GM12864 (cell line): Measurements from ENCODE around the gene SYT8.

Source experiments
- DNase-seq: peaks from one replicate; pipeline ENCODE4 v3.0.0-alpha.2; 2011; ENCODE audit warnings: low read depth
- H3K4me3 ChIP-seq: 2 replicates; pipeline ENCODE4 v1.5.1; 2011; ENCODE audit warnings: mild to moderate bottlenecking, low read depth, low read length, control low read depth
- TF ChIP-seq, protein P1 (sequence below): IDR thresholded peaks from 2 replicates; pipeline ENCODE4 v1.5.1; 2011; ENCODE audit warnings: low read depth, mild to moderate bottlenecking, moderate library complexity, low read length, control low read depth, inconsistent platforms; ENCODE audit errors: missing control alignments

Gene SYT8, protein sequence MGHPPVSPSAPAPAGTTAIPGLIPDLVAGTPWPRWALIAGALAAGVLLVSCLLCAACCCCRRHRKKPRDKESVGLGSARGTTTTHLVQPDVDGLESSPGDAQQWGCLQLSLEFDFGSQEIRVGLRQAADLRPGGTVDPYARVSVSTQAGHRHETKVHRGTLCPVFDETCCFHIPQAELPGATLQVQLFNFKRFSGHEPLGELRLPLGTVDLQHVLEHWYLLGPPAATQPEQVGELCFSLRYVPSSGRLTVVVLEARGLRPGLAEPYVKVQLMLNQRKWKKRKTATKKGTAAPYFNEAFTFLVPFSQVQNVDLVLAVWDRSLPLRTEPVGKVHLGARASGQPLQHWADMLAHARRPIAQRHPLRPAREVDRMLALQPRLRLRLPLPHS

DNA sequence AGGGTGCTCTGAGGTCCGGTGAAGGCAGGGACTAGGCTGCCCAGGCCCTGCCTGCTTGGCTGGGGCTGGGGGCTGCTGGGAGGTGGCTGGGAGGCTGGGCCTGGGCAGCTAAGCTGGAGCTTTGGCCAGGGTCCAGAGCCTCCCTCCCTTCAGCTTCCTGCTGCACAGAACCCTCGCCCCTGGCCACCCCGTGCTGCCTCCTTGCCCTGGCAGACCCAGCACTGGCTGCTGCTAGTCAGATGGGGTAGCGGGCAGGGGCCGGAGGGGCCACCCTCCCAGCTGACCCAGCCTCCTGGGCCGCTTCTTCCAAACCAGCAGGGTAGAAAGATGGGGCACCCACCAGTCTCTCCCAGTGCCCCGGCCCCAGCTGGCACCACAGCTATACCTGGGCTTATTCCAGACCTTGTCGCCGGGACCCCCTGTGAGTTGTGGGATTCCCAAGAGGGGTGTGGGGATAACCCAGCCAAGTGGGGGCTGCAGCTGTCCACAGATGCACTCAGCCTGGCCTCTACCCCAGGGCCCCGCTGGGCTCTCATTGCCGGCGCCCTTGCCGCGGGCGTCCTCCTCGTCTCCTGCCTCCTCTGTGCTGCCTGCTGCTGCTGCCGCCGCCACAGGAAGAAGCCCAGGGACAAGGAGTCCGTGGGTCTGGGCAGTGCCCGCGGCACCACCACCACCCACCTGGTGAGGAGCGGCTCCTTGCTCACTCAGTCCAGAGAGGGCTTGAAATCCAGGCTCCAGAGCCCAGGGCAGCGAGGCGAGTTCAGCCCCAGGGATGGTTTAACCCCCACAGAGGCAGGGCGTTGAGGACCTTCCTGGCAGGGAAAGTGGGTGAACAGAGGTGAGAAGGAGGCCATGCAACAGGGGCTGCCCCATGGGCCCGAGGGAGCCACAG is at the start of gene SYT8:
TSS of gene SYT8 (plus strand) at position 212 of the 892 bp plus-strand sequence. CDS start at position 328, 116 bp downstream.
- TF ChIP-seq, protein P1, sequence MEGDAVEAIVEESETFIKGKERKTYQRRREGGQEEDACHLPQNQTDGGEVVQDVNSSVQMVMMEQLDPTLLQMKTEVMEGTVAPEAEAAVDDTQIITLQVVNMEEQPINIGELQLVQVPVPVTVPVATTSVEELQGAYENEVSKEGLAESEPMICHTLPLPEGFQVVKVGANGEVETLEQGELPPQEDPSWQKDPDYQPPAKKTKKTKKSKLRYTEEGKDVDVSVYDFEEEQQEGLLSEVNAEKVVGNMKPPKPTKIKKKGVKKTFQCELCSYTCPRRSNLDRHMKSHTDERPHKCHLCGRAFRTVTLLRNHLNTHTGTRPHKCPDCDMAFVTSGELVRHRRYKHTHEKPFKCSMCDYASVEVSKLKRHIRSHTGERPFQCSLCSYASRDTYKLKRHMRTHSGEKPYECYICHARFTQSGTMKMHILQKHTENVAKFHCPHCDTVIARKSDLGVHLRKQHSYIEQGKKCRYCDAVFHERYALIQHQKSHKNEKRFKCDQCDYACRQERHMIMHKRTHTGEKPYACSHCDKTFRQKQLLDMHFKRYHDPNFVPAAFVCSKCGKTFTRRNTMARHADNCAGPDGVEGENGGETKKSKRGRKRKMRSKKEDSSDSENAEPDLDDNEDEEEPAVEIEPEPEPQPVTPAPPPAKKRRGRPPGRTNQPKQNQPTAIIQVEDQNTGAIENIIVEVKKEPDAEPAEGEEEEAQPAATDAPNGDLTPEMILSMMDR = no peak
- DNase-seq = no peak
- no peak within 1 kb of the TSS for H3K4me3 ChIP-seq

DNA sequence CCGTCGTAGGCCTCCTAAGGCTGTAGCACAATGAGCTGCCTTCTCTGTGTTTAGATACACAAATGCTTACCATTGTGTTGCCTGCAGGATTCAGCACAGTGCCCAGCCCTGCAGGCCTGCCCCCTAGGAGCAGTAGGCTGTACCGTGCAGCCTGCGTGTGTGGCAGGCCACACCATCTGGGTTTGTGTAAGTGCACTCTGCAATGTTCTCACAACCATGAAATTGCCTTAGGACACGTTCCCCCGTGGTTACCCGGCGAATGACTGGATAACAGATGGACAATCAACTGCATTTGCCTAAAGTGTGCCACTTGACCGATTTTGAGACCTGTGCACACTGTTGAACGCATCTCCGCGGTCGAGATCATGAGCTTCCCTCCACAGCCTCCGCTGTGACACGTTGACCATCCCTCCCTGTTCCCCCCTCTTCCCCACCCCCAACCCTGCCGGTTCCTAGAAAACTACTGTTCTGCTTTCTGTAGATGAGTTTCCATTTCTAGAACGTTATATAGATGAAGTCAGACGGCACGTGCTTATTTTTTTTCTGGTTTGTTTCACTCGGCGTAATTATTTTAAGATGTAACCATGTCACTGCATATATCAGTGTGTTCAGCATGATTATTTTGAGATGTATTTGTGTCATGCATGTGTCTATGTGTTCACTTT is 48.9 kb upstream of the SYT8 start:
- DNase-seq = no peak
- TF ChIP-seq, protein P1 = no peak
- no peak overlapping the region for H3K4me3 ChIP-seq

DNA sequence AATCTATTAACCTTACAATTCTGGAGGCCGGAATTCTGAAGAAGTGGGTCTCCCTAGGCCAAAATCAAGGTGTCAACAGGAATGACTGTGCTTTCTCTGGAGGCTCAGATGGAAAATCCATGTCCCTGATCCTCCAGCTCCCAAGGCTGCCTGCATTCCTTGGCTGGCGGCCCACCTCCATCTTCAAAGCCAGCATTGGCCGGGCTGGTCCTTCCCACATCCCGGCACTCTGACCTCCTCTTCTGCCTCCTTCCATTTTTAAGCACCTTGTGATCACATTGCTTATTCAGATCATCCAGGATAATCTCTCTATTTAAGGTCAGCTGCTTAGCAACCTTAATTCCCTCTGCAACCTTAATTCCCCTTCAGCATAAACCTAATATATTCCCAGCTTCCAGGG is 48.3 kb upstream of the SYT8 start:
- H3K4me3 ChIP-seq = no peak overlapping the region
- DNase-seq = no peak
- TF ChIP-seq, protein P1 = no peak

DNA sequence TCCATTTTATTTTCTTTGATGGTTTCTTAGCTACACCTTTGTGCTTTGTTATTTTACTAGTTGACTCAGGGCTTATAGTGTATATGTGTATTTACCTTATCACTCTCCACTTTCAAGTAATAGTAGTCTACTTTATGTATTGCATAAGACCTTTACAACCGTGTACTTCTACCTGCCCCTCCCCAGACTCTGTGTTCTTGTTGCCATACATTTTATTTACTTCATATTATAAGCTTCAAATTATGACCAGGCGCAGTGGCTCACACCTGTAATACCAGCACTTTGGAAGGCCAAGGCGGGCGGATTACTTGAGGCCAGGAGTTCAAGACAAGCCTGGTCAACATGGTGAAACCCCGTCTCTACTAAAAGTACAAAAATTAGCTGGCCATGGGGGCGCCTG is 42.9 kb upstream of the SYT8 start:
- DNase-seq = no peak

DNA sequence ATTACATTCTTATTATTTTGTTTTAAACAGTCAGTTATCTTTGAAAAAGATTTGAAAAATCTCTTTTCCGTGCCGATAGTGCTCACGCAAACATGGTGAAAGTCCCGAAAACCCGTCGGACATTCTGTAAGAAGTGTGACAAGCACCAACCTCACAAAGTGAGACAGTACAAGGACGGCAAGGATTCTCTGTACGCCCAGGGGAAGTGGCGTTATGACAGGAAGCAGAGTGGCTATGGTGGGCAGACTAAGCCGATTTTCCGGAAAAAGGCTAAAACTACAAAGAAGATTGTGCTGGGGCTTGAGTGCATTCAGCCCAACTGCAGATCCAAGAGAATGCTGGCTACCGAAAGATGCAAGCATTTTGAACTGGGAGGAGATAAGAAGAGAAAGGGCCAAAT is 42.3 kb upstream of the SYT8 start:
- TF ChIP-seq, protein P1 = no peak
- no peak for DNase-seq
- H3K4me3 ChIP-seq = no peak overlapping the region

More for the DNA sequence above, 42.9 kb upstream of the SYT8 start:
- no peak overlapping the region for H3K4me3 ChIP-seq
- TF ChIP-seq, protein P1 = no peak

DNA sequence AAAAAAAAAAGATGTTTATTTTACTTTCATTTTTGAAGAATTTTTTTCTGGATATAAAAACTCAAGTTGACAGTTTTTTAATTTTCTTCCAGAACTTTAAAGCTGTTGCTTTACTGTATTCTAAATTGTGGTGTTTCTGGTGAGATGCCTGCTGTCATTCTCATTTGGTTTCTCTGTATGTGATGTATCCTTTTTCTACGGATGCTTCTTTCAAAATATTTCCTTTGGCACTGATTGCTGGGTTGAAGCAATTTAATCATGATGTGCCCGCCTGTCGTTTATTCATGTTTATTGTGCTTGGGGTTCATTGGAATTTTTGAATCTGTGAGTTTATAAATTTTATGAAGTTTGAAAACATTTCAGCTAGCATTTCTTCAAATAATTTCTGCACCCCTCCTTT is 41.7 kb upstream of the SYT8 start:
- TF ChIP-seq, protein P1 = no peak

More for the DNA sequence above, 41.7 kb upstream of the SYT8 start:
- DNase-seq = no peak
- no peak overlapping the region for H3K4me3 ChIP-seq
